GM08714 (cell line): ENCODE data around the gene RBM42.
"Not testable (repeated sequence)": the region's sequence is repeated elsewhere in the genome, so short reads cannot be mapped to it uniquely, and the experiment has no call there.

ENCODE experiments used
- H3K4me3 ChIP-seq: fragments of 200-500 bp; sonication (Bioruptor generic); 2 replicates; pipeline ENCODE4 v1.5.1; 2014; ENCODE audit warnings: mild to moderate bottlenecking, low read length, inconsistent platforms
- ZNF274 ChIP-seq: IDR thresholded peaks from 2 replicates; pipeline ENCODE4 v1.6.1; 2012; ENCODE audit warnings: mild to moderate bottlenecking, low read depth, low read length

The RBM42 gene

GRCh38 chr19:35639863-35640262 lies 11.0 kb downstream of the RBM42 start:
- TF ChIP-seq ZNF274 = no peak

GRCh38 chr19:35641515-35642151 lies 12.8 kb downstream of the RBM42 start, which contains the start of gene ETV2:
Gene ETV2 (plus strand): TSS chr19:35641745. CDS start chr19:35642461, 716 bp downstream.
- no peak within 1 kb of the TSS for H3K4me3 ChIP-seq
- TF ChIP-seq ZNF274 = no peak

More at GRCh38 chr19:35639863-35640262, 11.0 kb downstream of the RBM42 start:
- no peak overlapping the region for H3K4me3 ChIP-seq

DNA sequence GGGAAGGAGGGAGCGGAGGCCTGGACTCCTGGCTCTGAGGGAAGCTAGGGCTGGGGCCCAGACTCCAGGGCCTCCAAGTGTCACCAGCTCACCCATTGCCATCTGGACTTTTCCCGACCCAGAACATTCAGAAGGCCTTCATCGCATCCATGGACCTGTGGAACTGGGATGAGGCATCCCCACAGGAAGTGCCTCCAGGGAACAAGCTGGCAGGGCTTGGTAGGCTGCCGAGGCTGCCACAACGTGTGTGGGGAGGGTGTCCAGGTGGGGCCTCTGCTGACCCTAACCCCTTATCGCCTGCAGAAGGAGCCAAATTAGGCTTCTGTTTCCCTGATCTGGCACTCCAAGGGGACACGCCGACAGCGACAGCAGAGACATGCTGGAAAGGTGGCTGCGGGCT lies 13.5 kb downstream of the RBM42 start:
- no peak for TF ChIP-seq ZNF274
- no peak overlapping the region for H3K4me3 ChIP-seq

DNA sequence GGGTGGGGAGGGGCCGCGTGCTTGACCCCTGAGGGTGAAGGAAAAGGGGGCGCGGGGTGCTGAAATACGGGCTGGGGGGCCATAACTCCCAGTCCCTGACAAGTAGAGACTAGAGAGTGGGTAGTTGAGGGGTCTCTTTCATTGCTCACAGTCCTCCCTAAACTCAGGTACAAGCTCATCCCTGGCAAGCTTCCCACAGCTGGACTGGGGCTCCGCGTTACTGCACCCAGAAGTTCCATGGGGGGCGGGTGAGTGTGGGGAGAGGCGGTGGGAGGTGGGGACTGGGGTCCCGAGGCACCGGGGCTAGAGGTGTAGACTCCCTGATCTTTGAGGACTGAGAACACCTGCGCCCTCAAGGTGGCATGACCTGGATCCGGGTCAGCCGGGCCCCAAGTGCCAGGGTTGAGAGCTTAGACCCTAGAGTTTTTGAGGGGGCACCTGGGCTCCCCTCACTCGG lies 14.0 kb downstream of the RBM42 start:
- H3K4me3 ChIP-seq = peak overlapping the region; percentile 55; the same call in 1 of the 2 replicates
- no peak for TF ChIP-seq ZNF274

DNA sequence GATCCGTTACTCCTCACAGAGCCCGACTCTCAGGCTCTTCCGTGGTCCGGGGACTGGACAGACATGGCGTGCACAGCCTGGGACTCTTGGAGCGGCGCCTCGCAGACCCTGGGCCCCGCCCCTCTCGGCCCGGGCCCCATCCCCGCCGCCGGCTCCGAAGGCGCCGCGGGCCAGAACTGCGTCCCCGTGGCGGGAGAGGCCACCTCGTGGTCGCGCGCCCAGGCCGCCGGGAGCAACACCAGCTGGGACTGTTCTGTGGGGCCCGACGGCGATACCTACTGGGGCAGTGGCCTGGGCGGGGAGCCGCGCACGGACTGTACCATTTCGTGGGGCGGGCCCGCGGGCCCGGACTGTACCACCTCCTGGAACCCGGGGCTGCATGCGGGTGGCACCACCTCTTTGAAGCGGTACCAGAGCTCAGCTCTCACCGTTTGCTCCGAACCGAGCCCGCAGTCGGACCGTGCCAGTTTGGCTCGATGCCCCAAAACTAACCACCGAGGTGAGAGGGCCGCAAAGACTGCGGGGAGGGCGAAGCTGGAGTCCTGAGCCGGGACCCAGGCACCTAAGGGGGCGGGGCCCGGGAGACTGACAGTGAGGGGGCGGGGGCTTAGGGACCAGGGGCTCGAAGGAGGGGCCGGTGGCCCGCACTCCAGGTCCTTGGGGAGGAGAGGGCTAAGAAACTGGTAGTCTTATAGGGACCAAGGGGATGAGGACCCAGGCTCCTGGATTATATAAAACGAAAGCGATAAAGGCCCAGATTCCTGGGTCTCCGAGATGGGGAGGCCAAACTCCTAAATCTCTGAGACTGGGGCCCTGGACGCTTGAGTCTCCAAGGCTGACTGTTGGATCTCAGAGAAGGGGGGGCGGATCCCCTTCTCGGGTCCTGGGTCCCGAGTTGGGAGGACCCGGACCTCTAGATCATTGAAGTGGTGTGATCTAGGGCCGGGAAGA lies 14.7 kb downstream of the RBM42 start:
- no peak for TF ChIP-seq ZNF274
- peak overlapping the region; percentile 55 for H3K4me3 ChIP-seq

DNA sequence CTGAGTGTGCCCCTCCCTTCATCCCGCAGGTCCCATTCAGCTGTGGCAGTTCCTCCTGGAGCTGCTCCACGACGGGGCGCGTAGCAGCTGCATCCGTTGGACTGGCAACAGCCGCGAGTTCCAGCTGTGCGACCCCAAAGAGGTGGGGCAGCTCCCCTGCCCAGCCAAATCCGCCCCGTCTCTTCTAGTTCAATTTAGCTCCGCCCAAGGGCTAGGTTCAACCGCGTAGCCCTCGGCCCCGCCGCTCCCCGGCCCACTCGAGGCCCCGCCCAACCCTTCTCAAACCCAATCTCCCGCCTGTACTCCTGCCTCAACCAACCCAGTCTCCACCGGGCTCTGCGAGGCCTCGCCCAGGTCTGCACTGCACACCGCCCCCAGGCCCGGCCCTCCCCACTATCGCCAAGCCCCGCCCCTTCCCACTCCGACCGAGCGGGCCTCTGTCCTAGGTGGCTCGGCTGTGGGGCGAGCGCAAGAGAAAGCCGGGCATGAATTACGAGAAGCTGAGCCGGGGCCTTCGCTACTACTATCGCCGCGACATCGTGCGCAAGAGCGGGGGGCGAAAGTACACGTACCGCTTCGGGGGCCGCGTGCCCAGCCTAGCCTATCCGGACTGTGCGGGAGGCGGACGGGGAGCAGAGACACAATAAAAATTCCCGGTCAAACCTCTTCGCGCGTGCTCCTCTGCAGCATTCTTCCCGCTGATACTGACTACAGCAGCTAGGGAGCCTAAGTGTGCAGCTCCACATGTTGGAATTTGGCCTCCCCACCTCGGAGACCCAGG lies 15.6 kb downstream of the RBM42 start:
- H3K4me3 ChIP-seq = peak overlapping the region; percentile 55
- TF ChIP-seq ZNF274 = no peak

GRCh38 chr19:35644987-35645679 lies 16.3 kb downstream of the RBM42 start:
- TF ChIP-seq ZNF274 = no peak
- peak overlapping the region; percentile 51 for H3K4me3 ChIP-seq

GRCh38 chr19:35645680-35646511 lies 17.1 kb downstream of the RBM42 start:
- H3K4me3 ChIP-seq = no peak overlapping the region
- no peak for TF ChIP-seq ZNF274

DNA sequence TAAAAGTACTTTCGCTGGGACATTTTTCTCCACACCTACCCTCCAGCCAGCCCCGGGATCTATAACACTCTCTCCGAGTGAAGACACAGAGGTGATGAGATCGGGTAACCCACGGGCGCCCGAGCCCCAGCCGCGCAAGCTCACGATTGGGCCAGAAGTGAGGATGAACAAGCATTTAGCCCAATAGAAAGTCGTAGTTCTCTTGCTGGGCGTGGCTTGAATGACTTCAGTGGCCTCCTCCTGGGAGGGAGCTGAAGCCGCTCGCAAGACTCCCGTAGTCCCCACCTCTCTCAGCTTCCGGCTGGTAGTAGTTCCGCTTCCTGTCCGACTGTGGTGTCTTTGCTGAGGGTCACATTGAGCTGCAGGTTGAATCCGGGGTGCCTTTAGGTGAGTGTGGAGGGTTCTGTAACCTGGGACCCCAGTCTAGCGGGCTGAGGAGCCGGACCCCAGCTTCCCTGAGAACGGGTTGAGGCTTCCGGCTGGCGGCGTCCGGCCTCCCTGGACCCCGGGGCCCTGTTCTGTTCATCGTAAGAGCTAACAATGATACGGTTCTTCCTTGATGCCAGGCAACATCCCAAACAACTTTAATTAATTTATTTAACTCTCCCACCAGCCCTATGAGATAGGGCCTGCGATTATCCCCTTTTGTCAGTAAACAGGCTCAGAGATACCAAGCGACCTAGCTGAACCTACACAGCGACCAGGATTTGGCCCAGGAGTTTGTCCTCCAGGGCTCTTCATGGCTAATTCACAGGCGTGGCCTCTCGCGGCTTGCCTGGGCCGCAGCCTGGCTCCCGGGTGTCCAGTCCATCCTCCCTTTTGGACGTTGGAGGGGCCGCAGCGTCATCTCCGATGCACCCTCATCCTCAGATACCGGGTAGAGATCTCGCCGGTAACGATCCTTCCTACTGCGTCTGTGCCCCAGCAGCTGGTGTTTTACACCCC lies 19.5 kb downstream of the RBM42 start, which contains the start of gene COX6B1:
Gene COX6B1, plus strand, starts transcription at position 307 of the 945 bp plus-strand sequence. CDS start 2,921 bp downstream, outside the sequence.
- no peak for TF ChIP-seq ZNF274
- peak within 1 kb of the TSS; percentile 85 for H3K4me3 ChIP-seq

GRCh38 chr19:35650581-35650980 lies 21.7 kb downstream of the RBM42 start:
- no peak overlapping the region for H3K4me3 ChIP-seq
- TF ChIP-seq ZNF274 = no peak

DNA sequence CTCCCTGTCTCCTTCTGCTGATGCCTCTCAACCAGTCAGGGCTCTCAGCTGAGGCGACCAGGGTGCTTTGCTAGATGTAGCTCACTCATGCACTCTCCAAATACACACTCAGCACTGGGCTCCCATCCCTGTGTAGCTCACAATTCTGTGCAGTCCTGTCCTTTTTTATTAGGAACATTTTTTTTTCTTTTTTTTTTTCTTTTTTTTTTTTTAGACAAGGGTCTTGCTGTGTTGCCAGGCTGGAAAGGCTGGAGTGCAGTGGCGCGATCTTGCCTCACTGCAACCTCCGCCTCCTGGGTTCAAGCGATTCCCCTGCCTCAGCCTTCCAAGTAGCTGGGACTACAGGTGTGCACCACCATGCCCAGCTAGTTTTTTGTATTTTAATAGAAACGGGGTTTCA lies 26.0 kb downstream of the RBM42 start:
- H3K4me3 ChIP-seq = not testable (repeated sequence)

DNA sequence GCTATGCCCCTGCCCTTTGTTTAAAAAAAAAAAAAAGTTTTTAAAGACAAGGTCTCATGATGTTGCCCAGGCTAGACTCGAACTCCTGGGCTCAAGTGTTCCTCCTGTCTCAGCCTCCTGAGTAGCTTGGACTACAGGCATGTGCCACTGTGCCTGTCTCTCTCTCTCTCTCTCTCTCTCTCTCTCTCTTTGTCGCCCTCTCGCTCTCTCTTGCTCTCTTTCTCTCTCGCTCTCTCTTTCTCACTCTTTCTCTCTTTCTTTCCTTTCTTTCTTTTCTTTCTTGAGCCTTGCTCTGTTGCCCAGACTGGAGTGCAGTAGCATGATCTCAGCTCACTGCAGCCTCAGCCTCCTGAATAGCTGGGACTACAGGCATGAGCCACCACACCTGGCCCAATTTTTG lies 26.8 kb downstream of the RBM42 start:
- no peak for TF ChIP-seq ZNF274
- no peak overlapping the region for H3K4me3 ChIP-seq
